Neural progenitor cell (in vitro differentiated cells): Measurements from ENCODE around the gene GNG3.

ENCODE experiments used
- CTCF ChIP-seq: fragments of 200-600 bp; sonication (generic); IDR thresholded peaks from 2 replicates; pipeline ENCODE4 v1.5.1; 2017; ENCODE audit warnings: antibody characterized with exemption, mild to moderate bottlenecking
- EZH2 ChIP-seq: fragments of 200-600 bp; sonication (generic); IDR thresholded peaks from 2 replicates; pipeline ENCODE4 v1.6.1; 2017; ENCODE audit warnings: antibody characterized with exemption, mild to moderate bottlenecking, moderate library complexity

- no peak for TF ChIP-seq CTCF
- TF ChIP-seq EZH2, result no peak
Measured at GRCh38 chr11:62713343-62713742, 5.9 kb downstream of the GNG3 start.
